K562 (cell line): ENCODE data around the gene TRANK1. TPM values are rescaled to one million over a fixed set of nuclear protein-coding genes. Genes with fewer than 3 reads are reported as not detected.
A peak's percentile ranks its signal among the peaks of the same experiment; 100 is the strongest.

Experiments used
- PKNOX1 ChIP-seq: fragments of 450-650 bp; IDR thresholded peaks from 2 replicates; pipeline ENCODE4 v1.6.1; 2016
- TRIM25 ChIP-seq: fragments of 450-650 bp; IDR thresholded peaks from 2 replicates; pipeline ENCODE4 v1.7.0; 2016; ENCODE audit warnings: borderline replicate concordance
- ZBED1 ChIP-seq: IDR thresholded peaks from 2 replicates; pipeline ENCODE4 v1.6.1; 2014
- ZBTB40 ChIP-seq, 2 experiments: fragments of 450-650 bp in 1 of 2; sonication (generic) in 1 of 2; formaldehyde crosslinking in 1 of 2; IDR thresholded peaks; 2 replicates each; pipeline versions ENCODE4 v1.7.1 to v1.9.0; 2016 to 2022; ENCODE audit warnings: inconsistent platforms in 1 of 2, mild to moderate bottlenecking in 1 of 2, missing genetic modification reagents in 1 of 2
- ZNF165 ChIP-seq: fragments of 250-450 bp; sonication (Bioruptor Pico); IDR thresholded peaks from 2 replicates; pipeline ENCODE4 v1.4.0; 2020; ENCODE audit warnings: borderline replicate concordance
- ZNF583 ChIP-seq: fragments of 250-450 bp; sonication (Bioruptor Pico); IDR thresholded peaks from 2 replicates; pipeline ENCODE4 v1.4.0; 2020
- polyA plus RNA-seq, 8 experiments: library from polyadenylated mRNA; depleted of rRNA in 4 of 8; stranded (reverse) in 5 of 8; unstranded in 3 of 8; fragments of >200 nt; fragmentation: Nextera tagmentation in 2 of 8; fragmentation: Illumina TruSeq in 1 of 8; extraction: Ambion mirVana in 2 of 8; extraction: Trizol in 1 of 8; gene quantifications; 2 replicates each; pipeline versions ENCODE4 v1.2.1 to v1.2.3, GENCODE V29; 2011 to 2014; ENCODE audit warnings: inconsistent platforms in 1 of 8, missing spikeins in 1 of 8
- total RNA-seq, 7 experiments: library from RNA; depleted of rRNA in 6 of 7; stranded (reverse); fragments of >200 nt in 6 of 7; fragmentation: Illumina TruSeq in 2 of 7; extraction: Trizol in 2 of 7; gene quantifications; 2 replicates each; pipeline versions ENCODE4 v1.2.1 to v1.2.3, GENCODE V29; 2011 to 2021; ENCODE audit warnings: low replicate concordance in 1 of 7

The TRANK1 gene
- total and polyA plus RNA-seq, 9 of the 15 experiments (the other 6 are each of a cell fraction or from before 2014, with no cell fraction given), result 0.41 to 5.3 (median 2.1) TPM

GRCh38 chr3:36907911-36908646 is 36.8 kb downstream of the TRANK1 start (continued):
- TF ChIP-seq ZBTB40 (IDR thresholded peaks at IDR 0.05) (peak; percentile 78), ZBTB40 (CRISPR knock-in tag; IDR thresholded peaks at IDR 0.05) (no peak), ZBED1 (no peak), ZNF583 (CRISPR knock-in tag) (0 out of 2 replicates have a peak, but pooled peaks have one; percentile 24), ZNF165 (no peak), TRIM25 (no peak), PKNOX1 (peak; percentile 68)
